ENCODE results near the gene TRAF1.
A peak's percentile ranks its signal among the peaks of the same experiment; 100 is the strongest.

TRAF1 gene

DNA sequence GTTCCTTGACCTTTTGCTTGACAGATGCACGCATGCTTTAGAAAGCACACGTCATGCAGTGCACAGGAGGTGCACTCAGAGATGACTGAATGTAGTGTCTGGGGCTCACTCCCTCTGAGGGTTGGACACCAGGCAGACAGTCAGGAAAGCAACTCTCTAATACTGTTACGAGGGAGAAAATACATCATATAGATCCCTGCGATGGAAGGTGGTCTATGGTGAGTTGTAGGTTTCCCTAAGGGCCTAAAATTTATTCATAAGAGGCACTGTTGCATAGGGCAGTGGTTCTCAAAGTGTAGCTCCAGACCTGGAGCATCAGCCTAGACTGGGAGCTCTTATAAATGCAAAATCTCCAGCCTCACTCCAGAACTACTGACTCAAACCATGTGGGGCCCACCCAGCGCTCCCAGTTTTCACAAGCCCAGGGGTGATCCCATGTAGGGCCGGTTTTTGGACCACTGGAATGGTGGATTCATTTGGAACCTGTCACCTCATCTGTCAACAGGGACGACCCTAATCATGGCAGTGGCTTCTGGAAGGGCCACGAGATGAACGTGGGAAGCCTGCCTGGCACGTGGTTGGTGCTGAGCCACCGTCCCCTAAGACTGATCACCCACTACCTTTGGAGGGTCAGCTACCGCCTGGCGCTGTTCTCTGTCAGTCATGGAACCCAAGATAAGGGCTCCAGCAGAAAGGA lies 32.8 kb downstream of the TRAF1 start:
- no peak for DNase-seq
- in situ Hi-C loops (cut with MboI; ENCODE audit: low pct_unique_long_range_greater_than_20kb, low sequenced_read_pairs), result no loop called here

DNA sequence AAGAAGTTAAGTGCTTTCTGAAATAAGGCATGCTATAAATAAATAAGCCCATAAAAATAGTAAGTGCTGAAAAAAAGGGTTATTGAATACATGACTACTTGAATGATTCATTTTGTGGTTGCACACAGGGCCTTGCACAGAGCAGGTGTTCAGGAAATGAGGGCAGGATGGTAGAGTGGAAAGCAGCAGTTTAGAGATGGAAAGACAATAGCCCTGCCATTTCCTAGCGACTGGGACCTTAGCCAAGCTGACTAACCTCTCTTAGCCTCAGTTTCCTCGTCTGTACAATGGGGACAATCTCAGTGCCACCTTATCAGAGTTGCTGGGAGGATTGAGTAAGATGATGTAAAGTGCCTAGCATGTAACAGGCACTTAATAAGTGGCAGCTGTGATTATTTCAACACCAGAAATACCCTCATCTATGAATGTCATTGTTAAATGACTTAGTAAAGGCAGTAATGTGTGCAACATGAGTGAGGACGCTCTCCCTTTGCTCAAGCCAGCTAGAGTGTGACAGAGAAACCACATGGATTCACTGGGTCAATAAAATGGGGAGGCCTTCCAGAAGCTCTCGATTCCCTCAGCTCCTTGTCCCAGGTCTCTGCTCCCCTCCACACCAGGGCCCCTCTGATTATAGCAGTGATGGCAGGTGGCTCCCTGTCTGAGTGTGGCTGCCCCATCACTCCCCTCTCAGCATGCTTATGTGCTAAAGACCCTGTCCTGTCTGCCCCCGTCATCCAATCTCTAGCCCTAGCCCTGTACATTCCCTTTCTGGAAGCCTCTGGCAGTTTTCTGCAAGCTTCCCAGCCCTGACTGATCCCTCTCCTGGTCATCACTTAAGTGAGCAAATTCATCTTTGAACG lies 33.6 kb downstream of the TRAF1 start:
- in situ Hi-C loops (cut with MboI; ENCODE audit: low pct_unique_long_range_greater_than_20kb, low sequenced_read_pairs), result no loop called here
- peak; percentile 96 for DNase-seq

DNA sequence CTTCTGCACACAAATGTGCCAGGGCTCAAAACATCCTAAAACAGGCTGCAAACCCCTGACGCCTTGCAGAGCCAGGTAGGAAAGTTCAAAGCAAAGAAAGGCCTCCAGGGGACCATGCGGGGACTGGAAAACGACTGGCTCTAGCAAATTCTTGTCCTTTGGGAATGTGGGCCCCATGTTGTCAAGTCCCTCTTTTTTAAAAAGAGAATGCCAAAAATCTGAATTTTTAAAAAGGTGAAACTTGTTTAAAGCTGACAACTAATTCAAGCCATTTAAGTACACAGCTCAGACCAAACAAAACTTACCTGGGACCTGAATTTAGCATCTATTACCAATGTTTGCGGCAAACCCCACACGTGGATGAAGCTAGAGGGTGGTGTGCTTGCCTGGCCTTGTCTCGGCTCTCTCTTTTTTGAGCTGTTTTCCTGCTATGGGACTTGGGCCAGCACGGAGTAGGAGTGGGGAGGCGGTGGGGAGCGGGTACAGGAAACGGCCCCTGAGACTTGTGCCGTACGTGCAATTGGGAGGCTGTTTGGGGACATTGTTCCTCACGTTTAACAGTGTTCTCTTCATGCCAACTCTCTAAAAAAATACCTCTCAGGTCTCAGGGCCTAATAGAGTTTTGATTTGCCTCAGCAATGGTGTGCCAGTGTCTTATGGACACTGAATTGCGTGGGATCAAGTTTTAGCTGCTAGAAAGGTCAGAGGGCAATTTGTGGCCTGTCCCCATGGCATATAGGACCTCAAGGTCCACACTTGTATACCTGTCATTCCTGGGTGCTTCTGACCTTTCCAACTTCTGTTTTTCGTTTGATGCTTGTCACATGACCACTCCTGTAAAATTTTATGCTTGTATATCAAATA lies 34.5 kb downstream of the TRAF1 start:
- DNase-seq, result no peak
- in situ Hi-C loops (cut with MboI; ENCODE audit: low pct_unique_long_range_greater_than_20kb, low sequenced_read_pairs), result no loop called here

DNA sequence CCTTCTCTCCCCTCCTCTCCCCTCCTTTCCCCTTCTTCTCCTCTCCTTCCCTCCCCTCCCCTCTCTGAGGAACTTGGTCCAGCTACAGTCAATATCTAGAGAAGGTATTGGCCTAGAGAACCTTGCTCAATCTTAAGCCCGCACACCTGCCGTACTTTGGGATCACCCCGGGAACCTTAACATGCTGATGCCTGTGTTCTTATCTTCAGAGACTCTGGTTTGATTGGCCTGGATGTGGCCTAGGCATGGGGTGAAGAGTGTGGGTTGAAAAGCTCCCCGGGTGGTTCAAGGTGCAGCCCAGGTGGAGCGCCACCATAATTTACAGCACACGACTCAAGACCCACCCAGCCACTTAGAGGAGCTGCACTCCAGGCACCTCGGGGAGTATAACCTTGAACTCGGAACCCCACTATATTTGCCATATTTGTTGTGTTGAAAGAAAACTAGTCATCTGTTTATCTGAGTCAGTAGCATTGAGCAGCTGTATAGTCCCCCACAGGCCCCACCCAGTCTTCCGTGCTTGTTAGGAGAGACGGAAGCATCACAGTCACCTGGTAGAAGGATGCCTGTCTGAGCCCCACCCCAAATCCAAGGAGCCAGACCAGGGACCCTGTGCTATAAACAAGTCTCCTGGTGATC lies 35.2 kb downstream of the TRAF1 start:
- no peak for DNase-seq

DNA sequence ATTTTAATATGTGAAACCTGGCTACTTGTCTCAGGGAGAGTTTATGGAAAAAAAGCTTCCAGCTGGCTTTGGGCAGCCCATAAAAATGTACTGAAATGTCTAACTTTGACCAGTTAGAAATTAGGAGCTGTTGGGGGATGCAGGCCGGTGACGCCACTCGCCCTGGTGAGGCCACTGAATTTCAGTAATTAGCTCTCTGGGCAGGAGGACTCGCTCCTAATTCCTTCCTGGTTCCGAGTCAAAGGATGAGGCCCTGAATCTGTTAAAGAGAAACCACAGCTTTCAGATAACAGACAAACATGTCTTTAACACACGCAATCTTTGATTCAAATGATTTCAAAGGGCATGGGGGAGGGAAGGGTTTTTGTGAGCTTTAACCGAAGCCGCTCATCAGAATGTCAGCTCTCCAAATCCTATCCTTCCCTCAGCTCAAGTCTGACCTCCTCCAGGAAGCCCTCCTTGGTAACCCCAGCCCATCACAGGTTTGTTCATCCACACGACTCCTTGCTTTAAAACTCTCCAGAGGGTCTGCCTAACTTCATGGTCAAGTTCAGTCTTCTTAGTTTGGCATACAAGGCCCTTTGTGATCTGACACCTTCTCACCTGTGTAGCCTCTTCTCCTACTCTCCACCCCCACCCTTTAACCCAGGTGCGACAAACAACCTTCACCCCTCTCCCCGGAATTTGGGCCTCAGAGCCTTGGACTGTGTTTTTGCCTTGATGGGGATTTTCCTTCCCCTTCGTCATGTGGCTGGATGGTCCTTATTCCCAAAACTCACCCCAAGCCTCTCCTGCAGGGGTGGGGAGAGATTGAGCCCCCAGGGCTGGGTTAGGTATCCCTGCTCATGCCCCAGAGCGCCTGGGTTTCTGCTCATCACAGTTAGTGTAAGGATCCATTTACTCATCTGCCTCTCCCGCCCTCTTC lies 36.0 kb downstream of the TRAF1 start:
- in situ Hi-C loops (cut with MboI; ENCODE audit: low pct_unique_long_range_greater_than_20kb, low sequenced_read_pairs), result no loop called here
- DNase-seq, result peak; percentile 93

More for the DNA sequence above, 35.2 kb downstream of the TRAF1 start:
- in situ Hi-C loops (cut with MboI; ENCODE audit: low pct_unique_long_range_greater_than_20kb, low sequenced_read_pairs), result no loop called here

DNA sequence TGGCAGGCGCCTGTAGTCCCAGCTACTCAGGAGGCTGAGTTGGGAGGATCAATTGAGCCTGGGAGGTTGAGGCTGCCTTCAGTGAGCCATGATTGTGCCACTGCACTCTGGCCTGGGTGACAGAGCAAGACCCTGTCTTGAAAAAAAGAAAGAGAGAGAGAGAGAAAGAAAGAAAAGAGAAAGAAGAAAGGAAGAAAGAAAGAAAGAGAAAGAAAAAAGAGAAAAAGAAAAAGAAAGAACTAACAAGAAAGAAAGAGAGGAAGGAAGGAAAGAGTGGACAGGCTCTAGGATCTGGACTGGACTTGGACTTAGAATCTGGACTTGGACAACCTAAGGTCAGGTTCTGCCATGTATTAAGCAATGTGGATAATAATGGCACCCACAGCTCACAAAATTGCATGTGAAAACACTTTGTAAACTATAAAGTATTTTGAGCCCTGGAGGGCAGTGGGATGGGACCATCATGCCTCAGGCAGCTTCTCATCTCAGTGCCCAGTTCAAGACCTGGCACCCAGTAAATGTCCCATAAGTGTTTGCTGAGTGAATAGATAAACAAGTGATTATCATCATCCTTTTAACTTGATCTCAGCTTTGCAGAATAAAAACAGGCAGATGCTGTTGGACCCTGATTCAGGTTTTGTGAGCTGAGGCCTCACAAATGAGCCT lies 36.9 kb downstream of the TRAF1 start:
- in situ Hi-C loops (cut with MboI; ENCODE audit: low pct_unique_long_range_greater_than_20kb, low sequenced_read_pairs), result no loop called here
- no peak for DNase-seq

DNA sequence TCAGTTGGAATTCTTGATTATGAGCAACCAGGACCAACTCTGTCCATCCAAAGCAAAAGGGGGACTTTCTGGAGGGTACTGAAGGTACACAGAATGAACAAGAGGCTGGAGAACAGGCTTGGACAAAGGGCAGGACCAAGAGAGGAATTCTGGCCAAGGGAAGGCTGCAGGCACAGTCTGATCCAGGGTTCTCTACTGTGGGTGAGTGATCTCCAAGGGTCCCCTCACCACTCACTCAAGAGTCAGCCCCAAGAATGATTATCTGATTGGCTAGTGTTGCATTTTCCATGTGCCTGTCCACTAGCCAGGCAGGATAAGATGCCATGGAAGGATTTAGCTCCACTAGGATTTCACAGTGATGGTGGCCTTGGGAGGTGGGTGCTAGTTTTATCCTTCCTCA lies 38.0 kb downstream of the TRAF1 start:
- in situ Hi-C loops (cut with MboI; ENCODE audit: low pct_unique_long_range_greater_than_20kb, low sequenced_read_pairs), result no loop called here
- no peak for DNase-seq

DNA sequence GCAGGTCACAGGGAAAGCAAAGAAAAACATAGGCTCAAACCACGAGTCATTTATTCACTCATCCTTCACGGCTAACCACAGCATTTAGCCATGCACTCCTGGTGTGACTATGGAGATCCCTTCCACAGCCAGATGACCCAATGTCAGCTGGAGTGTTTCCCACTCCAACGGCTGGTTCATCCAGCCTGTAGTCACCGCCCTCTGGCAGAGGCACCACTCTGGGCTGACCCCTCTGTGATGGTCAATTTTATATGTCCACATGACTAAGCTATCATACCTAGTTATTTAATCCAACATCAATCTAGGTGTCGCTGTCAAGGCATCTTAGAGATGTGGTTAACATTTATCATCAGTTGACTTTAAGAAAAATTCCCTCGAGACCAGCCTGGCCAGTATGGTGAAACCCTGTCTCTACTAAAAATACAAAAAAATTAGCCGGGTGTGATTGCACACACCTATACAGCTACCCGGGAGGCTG lies 40.1 kb downstream of the TRAF1 start:
- no peak for DNase-seq
- in situ Hi-C loops (cut with MboI; ENCODE audit: low pct_unique_long_range_greater_than_20kb, low sequenced_read_pairs), result no loop called here

DNA sequence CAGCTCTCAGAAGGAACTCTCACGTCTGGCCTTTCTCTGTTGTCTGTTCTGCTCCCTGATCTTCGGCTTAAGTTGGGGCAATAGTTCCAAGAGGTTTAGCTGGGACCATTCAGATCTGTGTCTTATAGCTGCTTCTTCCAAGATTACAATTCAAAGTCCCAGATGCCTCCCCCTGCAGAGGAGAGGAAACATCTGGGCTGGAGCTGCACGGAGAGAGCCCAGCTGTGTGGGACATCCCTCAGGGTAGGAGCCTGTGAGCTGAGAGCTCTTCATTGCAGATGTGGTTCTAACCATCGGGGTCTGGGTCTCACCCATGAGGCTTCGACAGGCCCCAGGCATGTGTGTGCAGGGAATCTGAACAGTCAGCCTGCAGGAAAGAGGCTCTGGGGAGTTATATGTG lies 40.6 kb downstream of the TRAF1 start:
- DNase-seq, result peak; percentile 85
- in situ Hi-C loops (cut with MboI; ENCODE audit: low pct_unique_long_range_greater_than_20kb, low sequenced_read_pairs), result no loop called here

DNA sequence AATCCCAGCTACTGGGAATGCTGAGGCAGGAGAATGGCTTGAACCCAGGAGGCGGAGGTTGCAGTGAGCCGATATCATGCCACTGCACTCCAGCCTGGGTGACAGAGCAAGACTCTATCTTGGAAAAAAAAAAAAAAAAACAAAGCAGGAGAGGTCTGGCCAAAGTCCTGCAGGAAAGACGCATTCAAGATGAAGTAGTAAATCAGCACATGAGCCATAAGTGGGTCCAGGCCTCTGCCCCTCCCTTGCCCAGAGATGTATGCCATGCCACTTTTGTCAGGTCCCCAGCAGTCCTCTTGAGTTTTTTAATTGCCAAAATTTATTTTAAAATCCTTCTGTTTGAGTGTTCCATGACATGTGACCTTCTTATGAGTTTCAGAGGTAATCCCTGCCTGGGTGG lies 41.1 kb downstream of the TRAF1 start:
- in situ Hi-C loops (cut with MboI; ENCODE audit: low pct_unique_long_range_greater_than_20kb, low sequenced_read_pairs), result no loop called here
- DNase-seq, result no peak

DNA sequence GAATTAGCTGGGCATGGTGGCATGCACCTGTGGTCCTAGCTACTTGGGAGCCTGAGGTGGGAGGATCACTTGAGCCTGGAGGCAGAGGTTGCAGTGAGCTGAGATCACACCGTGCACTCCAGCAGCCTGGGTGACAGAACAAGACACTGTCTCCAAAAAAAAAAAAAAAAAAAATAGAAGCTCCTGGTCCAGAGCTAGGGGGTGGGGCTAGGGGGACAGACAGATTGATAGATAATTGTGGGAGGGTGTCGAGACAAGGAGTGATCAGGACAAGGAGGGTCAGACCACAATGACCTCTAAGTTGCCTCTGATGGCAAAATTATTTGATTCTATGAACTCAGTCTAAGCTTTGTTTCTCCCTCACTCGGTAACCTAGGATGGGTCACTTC lies 43.0 kb downstream of the TRAF1 start:
- no peak for DNase-seq

DNA sequence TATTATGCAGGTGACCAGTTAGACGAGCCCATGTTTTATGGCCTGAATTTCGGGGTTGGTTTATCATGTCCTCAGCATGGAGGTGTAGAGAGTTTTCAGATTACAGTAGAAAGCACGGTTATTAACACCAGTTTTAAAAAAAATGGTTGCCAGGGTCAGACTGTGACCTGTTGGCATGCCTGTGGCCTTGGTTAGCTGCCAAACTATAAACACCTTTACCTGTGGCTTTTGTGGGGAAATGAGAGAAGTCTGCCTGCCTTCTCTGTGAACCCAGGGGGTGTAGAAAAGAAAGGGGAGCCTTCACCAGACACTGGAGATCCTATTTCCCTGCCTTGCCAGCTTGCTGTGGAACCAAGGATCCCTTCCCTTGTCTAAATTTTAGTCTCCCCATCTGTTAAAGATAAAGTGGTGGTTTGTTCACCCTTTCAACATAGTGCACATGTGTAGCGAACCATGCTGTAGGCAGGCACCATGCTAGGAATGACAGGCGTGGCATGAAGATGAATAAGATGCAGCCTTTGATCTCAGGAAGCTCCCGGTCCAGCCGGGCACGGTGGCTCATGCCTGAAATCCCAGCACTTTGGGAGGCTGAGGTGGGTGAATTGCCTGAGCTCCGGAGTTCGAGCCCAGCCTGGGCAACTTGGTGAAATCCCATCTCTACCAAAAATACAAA lies 43.5 kb downstream of the TRAF1 start:
- in situ Hi-C loops (cut with MboI; ENCODE audit: low pct_unique_long_range_greater_than_20kb, low sequenced_read_pairs), result no loop called here
- DNase-seq, result no peak

More for the DNA sequence above, 43.0 kb downstream of the TRAF1 start:
- in situ Hi-C loops (cut with MboI; ENCODE audit: low pct_unique_long_range_greater_than_20kb, low sequenced_read_pairs), result no loop called here

DNA sequence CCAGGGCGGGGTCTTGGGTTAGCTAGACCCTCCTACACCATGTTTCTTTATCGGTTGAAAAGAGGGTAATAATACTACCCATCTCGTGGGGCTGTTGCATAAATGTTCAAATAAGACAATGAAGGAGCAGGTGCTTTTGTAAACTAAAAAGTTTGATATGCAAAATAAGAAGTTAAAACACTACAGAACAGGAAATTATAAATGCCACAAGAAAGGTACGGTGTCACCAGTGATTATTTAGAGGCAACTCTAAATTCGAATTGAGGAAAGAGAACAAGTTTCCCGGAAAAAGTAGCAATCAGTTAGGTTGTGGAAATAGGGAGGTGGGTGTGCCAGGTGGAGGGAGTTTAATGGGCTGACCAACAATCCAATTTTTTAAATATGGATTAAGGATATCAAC lies 47.1 kb downstream of the TRAF1 start:
- DNase-seq, result no peak
- in situ Hi-C loops (cut with MboI; ENCODE audit: low pct_unique_long_range_greater_than_20kb, low sequenced_read_pairs), result no loop called here

DNA sequence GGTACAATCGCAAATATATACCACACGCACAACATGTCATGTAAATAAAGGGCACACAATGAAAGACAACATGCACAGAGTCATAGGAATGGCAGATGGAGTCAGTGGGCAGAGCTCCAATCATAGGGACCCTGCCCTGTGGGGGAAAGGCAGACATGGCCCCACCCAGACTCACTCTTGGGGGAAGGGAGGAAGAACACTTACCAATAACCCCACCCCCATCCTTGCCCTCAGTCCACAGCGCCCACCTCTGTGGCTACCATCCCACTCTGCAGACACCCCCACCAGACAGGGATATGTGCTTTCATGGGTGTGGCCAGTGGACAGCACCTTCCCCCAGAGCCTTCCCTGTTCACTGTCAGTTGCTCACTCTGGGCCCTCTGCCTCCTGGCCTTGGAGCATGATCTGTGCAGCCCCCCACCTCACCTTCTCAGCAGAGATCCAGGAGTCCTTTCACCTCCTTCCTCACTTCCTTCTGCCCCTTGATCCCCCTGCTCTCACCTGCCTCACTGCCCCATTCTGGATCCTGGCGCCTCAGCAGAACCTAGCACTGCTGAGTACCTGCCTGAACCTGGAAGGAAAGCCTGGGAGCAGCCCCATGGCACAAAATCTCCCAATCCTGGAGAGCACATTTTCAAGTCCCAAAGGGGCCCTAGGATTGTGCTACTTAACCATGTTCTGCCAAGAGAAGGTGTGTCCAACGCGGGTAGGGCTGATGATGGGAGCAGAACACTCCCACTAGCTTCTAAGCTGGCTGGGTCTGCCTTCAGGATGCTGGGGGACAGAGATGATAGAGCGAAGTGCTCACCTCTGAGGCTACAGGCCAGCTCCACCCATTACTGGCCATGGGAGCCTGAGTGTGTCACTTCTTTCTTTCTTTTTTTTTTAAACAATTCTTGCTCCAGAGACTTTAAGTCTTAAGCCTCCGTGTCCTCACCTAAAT lies 48.1 kb downstream of the TRAF1 start:
- peak; percentile 68 for DNase-seq
- in situ Hi-C loops (cut with MboI; ENCODE audit: low pct_unique_long_range_greater_than_20kb, low sequenced_read_pairs), result no loop called here

DNA sequence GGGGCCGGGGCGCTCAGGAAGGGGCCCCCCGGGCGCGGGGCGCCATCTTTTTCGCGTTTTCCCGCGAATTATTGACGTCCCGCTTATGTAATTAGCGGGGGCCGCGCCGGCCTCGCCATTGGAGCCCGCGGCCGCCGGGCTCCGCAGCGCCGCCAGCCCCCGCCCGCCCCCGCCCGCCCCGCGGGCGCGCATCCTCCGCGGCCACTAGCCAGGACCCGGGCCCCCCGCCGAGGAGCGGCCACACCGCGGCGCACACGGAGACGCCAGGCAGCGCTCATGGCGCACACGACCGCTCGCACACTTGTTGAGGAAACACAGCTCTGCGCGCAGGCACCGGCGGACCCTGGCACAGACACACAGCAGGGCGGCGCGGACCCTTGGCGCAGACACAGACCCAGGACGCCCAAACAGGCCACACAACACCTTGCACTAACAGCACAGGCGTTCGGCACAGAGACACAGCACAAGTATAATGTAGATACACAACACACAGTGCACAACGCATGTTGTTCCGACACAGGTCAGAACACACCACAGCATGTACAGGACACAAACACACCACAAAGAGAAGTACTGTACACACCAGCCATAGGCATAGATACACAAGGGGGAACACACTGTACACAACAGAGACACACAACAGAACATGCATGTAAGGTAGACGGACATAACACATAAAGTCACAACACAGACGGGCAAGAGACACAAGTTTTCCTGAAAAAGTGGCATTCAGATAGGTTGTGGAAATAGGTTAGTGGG lies 49.1 kb downstream of the TRAF1 start:
- in situ Hi-C loops (cut with MboI; ENCODE audit: low pct_unique_long_range_greater_than_20kb, low sequenced_read_pairs), result no loop called here
- peak; percentile 74 for DNase-seq

Data from KBM-7 (cell line).